Activated T-cell treated with anti-CD3 and anti-CD28 coated beads for 48 hours (primary cell): ENCODE data around the gene TJP3.

Source experiments
- DNase-seq: peaks from one replicate; pipeline ENCODE4 v3.0.0-alpha.2; 2020; ENCODE audit warnings: low read depth

The TJP3 gene

GRCh38 chr19:3716147-3716668 lies 8.0 kb downstream of the TJP3 start:
- DNase-seq = no peak

DNA sequence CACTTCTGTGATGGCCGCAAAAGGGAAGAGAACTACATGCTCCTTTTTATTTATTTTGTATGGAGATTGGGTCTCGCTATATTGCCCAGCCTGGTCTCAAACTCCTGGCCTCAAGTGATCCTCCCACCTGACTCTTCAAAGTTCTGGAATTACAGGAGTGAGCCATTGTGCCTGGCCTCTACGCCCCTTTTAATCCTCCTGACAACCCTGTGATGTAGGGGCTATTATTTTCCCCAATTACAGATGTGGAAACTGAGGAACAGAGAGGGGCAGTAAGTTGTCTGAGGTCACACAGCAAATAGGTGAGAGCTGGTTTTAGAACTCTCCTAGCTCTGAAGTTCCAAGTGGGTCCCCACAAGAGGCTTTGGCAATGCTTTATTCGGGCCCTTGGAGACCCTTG lies 11.7 kb downstream of the TJP3 start:
- DNase-seq = no peak

DNA sequence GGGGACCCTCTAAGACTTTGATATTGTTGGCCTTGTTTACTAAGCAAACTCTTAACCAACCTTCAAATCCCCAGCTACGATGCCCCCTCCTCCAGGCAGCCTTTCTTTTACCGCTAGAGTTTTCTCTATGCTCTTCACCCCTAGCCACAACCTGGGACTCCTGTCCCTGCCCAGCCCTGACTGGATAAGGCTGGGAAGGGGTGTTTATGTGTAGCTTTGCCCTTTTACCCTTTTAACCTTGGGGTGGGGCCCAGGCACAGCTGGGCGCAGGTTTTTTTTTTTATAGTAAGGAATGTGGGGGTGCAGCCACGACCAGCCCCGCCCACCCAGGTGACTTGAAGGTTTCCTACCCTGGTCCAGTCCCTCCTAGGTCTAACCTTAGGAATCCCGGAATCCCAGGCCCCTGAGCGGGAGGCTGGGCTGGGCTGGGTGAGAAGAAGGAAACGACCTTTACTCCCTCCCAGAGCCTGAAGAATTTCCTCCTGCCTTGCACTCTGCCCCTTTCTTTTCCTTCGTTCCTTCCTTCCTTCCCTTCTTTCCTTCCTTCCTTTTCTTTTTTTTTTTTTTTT lies 12.2 kb downstream of the TJP3 start:
- DNase-seq = no peak

DNA sequence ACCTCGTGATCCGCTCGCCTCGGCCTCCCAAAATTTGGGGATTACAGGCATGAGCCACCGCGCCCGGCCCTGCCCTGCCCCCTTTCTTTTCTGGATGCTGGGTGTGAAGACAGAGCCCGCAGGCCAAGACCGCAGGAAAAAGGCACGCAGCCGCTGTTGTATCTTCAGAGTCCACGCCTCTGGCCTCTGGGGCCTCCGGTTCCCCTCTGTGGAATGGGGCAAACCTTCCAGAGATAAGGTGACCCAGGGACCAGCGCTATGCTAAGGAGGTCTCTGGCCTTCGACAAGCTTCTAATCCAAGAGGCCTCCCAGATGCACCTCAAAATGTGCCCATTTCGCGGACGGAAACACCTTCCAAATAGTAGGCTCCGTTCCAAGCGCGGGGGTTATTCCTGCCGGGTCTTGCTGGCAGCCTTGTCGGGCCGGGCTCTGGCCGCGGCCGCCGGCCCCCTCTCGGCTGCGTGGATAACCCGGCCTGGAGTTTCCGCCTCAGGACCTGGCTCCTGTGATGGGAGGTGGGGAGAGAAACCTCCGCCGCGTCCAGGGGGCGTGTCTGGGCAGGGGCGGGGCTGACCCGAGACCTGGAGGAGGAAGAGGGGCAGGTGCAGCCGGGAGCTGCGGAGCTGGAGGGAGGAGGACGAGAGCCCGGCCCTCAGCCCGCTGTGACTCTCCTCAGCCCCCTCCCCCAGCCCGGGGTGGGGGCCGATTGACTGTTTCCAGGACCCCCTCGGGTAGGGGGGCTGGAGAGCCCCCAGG lies 13.1 kb downstream of the TJP3 start:
- DNase-seq = peak; percentile 87

GRCh38 chr19:3721887-3722442 lies 13.8 kb downstream of the TJP3 start:
- no peak for DNase-seq

DNA sequence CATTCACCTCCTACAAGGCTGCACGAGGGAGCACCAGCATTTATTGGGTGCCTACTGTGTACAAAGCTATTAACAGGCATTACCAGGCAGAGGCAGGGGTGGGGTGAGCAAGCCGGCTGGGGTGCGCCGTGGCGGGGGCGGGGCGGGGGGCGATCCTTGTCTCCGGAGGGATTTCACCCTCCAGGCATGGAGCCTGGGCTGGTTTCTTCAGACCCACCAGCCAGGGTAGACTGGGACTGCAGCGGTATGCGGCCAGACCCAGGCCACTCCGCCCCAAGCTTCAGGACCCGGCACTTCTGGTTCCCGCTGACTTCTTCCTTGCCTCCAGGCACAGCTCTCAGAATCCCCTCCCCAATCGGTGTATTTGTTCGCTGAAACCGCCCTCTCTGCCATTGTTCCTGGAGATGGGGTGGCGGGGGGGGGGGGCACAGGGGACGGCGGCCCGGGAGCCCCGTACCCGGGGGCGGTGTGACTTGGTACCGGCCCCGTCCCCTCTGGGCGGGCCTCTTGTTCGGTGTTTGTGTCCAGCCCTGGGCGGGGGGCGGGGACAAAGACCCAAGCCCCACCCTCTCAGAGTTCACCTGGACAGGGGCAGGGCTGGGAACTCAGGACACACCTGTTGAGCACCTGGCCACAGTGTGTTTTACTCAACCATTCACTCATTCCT lies 14.4 kb downstream of the TJP3 start:
- DNase-seq = no peak

DNA sequence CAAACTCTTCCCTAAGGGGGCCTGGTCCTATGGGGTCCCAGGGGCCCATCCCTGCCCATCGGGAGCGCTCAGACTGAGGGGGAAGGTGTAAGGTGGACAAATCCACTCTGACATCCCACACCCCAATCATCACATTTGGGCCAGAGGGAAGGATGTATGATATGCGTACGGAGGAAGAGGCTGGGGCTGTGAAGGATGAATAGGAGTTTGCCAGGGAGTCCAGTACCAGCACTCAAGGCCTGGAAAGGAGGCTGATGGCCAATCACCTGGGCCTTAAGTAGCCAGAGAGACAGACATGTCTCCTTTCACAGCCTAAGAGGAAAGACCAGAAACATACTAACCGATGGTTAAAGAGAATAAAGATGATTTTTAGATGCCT lies 14.9 kb downstream of the TJP3 start:
- DNase-seq = no peak

GRCh38 chr19:3723883-3724282 lies 15.7 kb downstream of the TJP3 start:
- DNase-seq = no peak

DNA sequence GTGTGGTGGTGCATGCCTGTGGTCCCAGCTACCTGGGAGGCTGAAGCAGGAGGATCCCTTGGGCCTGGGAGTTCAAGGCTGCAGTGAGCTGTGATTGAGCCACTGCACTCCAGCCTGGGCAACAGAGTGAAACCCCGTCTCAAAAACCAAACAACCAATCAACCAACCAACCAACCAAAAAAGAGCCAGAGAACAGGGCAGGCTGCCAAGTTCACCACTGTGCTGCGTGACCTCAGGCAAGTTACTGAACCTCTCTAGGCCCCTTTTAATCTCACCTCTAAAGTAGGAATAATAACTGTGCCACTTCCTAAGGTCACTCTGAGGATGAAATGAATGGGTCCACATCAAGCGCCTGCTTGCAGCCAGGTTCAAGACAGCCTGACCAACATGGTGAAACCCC lies 16.9 kb downstream of the TJP3 start:
- no peak for DNase-seq

- DNase-seq = no peak
Measured at GRCh38 chr19:3725640-3726310, 17.6 kb downstream of the TJP3 start.

DNA sequence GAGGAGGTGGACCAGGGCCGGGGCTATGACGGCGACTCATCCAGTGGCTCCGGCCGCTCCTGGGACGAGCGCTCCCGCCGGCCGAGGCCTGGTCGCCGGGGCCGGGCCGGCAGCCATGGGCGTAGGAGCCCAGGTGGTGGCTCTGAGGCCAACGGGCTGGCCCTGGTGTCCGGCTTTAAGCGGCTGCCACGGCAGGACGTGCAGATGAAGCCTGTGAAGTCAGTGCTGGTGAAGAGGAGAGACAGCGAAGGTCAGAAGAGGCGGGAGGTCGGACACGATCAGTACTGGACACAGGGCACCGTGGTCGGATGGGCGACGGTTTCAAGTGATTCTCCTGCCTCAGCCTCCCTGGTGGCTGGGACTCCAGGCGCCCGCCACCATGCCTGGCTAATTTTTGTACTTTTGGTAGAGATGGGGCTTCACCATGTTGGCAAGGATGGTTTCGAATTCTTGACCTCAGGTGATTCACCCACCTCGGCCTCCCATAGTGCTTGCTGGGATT lies 22.3 kb downstream of the TJP3 start:
- no peak for DNase-seq

DNA sequence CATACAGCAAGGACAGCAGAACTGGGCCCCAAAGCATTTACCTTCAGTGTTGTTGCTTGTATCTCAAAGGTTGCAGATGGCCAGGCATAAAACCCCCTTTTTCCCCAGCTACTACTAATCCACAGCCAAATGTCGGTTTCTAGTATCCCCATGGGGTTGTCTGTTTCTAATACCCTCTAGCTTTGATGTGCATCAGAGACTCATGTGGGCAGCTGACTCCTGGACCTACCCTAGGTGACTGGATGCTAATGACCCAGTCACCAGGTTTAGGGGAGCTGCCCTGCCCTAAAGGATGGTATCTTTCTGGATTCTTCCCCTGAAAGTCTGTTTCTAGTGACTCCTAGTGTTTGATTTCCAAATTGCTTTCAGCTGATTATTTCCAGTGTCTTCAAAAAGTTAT lies 23.9 kb downstream of the TJP3 start:
- DNase-seq = no peak

DNA sequence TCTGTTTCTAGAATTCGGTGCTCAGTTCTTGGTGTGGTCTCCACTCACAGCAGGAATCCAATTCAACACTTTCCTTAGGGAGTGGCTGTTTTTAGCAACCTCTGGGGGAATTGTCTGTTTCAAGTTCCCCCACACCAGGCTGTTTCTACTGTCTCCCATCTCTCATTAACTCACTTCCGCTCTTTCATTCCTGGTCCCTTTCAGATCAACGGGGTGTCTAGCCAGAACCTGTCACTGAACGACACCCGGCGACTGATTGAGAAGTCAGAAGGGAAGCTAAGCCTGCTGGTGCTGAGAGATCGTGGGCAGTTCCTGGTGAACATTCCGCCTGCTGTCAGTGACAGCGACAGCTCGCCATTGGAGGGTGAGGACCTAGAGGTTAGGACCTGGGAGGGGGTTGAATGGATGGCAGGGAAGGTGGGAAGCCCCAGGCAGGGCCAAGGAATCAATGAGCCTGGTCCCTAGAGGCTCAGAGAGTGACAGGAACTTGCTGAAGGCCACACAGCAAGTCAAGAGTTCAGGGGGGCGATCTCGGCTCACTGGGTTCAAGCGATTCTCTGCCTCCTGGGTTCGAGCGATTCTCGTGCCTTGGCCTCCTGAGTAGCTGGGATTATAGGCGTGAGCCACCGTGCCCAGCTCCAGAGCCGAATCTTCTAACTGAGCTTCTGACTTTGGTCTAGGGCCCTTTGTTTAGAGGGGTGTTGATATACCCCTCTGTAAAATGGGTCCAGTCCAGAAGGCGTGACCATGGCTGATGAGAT lies 25.5 kb downstream of the TJP3 start:
- no peak for DNase-seq

GRCh38 chr19:3734310-3734600 lies 26.1 kb downstream of the TJP3 start:
- DNase-seq = no peak

GRCh38 chr19:3736106-3736724 lies 28.0 kb downstream of the TJP3 start:
- no peak for DNase-seq

DNA sequence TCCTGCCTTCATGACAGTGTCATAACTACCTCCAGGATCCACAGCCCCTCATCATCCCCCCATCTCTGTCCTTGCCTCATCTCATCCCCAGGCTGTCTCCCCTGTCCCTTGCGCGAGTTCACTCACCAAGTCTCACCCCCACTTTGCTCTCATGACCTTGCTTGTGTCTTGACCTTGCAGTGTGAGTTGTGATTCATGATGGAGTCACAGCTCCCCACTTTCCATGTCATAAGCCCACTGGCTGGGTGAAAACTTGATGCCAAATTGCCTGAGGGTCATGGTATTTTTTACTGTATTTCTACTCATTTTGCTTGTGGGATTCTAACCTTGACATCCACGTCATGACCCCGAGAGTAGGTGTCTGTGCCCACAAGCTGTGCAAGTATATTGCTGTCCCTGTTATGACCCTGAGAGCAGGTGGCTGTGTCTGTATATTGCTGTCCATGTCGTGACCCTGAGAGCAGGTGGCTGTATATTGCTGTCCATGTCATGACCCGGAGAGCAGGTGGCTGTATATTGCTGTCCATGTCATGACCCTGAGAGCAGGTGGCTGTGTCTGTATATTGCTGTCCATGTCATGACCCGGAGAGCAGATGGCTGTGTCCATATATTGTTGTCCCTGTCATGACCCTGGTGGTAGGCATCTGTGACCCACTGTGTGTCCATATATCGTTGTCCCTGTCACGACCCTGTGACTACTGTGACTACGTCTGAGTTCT lies 29.5 kb downstream of the TJP3 start:
- DNase-seq = no peak

GRCh38 chr19:3738477-3739220 lies 30.5 kb downstream of the TJP3 start:
- DNase-seq = no peak

DNA sequence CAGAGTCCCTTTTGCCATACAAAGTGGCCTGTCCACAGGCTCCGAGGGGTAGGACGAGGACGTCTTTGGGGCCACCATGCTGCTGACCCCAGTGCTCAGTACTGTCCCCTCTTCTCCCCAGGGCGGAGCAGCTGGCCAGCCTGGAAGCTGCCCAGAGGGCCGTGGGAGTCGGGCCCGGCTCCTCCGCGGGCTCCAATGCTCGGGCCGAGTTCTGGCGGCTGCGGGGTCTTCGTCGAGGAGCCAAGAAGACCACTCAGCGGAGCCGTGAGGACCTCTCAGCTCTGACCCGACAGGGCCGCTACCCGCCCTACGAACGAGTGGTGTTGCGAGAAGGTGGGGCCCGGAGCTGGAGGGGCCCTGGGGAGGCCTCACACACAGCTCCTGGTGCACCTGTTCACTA lies 32.2 kb downstream of the TJP3 start:
- no peak for DNase-seq

GRCh38 chr19:3743486-3743885 lies 35.3 kb downstream of the TJP3 start:
- DNase-seq = no peak
